GM10266 (cell line): ENCODE data around the gene MYO5C.

Experiments
- DNase-seq: peaks from one replicate; pipeline ENCODE4 v3.0.0; 2012; ENCODE audit errors: extremely low spot score
- TF ChIP-seq, protein P1 (sequence below): IDR thresholded peaks from 2 replicates; pipeline ENCODE4 v1.5.1; 2012; ENCODE audit warnings: mild to moderate bottlenecking, low read depth; ENCODE audit not compliant: control insufficient read depth, insufficient read depth; ENCODE audit errors: missing control alignments

MYO5C gene

DNA sequence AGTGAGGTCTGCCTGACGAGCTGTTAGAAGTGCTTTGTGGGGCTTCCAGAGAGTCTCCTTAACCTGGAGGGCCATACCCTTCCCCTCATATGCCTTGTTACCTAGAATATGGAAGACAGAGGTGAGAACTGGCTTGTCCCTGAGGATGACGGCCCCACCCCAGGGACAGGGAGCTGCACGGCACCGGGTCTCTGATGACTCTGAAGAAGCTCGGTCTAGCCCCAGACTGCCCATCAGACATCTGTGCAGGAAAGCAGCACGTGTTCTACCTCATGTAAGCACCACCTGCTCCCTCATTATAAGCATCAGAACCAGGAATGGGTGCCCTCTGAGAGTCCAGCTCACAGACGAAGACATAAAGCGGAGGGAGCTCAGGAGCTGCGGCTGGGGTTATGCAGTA, 18.0 kb downstream of the MYO5C start:
- no peak for DNase-seq
- TF ChIP-seq, protein P1, sequence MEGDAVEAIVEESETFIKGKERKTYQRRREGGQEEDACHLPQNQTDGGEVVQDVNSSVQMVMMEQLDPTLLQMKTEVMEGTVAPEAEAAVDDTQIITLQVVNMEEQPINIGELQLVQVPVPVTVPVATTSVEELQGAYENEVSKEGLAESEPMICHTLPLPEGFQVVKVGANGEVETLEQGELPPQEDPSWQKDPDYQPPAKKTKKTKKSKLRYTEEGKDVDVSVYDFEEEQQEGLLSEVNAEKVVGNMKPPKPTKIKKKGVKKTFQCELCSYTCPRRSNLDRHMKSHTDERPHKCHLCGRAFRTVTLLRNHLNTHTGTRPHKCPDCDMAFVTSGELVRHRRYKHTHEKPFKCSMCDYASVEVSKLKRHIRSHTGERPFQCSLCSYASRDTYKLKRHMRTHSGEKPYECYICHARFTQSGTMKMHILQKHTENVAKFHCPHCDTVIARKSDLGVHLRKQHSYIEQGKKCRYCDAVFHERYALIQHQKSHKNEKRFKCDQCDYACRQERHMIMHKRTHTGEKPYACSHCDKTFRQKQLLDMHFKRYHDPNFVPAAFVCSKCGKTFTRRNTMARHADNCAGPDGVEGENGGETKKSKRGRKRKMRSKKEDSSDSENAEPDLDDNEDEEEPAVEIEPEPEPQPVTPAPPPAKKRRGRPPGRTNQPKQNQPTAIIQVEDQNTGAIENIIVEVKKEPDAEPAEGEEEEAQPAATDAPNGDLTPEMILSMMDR, result no peak

DNA sequence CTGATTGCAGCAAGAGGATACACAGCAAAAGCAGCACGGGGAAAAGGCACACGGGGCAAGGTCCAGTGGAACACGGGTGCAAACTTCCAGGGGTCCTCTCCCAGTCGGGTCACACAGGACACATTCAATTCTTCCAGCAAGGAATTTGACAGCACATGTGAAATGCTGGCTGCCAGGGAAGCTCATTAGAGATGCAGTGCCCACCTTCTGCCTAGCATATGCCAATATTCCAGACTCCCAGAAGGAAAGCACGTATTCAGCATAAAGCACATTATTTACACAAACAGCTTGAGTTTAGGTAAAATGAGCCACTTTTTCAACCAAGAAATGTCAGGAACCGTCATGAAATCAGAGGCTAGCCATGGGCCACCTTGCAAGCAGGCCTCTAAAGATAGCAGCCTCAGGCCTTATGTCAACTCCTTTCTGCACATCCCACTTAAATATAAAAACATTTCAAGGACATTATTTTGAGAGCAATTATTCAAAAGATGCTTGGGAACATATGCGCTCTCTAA, 19.3 kb downstream of the MYO5C start:
- no peak for DNase-seq
- TF ChIP-seq, protein P1, result no peak

DNA sequence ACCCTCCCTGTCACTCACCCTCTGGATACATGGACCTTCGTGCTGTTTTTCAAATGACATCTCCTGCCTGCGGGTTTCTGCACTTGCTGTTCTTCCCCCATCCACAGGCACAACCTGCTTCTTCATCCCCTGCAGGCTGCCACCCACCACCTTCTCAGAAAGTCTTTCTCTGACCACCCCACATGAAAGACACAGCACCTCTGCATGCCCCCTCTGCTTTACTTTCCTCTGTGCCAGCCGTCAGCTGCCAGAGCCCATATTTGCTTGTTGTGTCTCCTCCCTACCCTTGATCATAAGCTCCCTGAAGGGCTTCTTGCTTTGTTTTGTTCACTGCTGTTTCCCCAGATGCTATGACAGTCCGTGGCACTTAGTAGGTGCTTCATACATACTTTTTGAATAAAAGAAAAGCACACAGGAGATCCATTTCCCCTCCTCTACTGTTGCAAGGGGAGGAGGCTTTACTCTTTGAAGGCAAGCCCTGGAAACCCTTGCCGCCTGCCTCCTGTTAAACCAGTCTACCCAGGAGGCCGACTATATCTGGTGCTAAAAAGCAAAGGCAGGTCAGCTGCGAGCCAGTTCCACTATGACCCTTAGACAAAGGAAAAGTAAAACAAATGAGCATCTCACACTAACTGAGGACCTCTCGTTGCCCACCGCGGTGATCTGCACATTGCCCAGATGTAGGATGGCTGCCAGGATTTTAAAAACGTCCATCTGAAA, 31.9 kb downstream of the MYO5C start:
- TF ChIP-seq, protein P1, result no peak
- no peak for DNase-seq

DNA sequence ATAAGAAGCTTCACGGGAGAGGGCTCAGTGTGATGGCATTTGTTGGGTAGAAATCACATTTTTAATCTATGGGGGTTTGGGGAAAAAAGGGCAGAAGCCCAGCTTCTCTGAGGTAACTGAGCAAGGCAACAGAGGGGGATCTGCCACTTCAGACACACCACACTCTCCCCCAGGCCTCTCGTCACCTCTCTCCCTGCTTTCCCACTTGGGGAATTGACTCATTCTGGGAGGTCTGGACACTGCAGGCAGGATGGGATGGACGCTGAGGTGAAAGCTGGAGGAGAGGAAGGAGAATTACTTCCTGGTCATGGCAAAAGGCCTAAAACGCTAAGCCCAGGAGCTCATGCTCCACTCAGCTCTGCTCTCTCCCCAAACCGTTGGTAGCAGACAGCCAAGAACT, 33.2 kb downstream of the MYO5C start:
- TF ChIP-seq, protein P1, result no peak
- no peak for DNase-seq

DNA sequence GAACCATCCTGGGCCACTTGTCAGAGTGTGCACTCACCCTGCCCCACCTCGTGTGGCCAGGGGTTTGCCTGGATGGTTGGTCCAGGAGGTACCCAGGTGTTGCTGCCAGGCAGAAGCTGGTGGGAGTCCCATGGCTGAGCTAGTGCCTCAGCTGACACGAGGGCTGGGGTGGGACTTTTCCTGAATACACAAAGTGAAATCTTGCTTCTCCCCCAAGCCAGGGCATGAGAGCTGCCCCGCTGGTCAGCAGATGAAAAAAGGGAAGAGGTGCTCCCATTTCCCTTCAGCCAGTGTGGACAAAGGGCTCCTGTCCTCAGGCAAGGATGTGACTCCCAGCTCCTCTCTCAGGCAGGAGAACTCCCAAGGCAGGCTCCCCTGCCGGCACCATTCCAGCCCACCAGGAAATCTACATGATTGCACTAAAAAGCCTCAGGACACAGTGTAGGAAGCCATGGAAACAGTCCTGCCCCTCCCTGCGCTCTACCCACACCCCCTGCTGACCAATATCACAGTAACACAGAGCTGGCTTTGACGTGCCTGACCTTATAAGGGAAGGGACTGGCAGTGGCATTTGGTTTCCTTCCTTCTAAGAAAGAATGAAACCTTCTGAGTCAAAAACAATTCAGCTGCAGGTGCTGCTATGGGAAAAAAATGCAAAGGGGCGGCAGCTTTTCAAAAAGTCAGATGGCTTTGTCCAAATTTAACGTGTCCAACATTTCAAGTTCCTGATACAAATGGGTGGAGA, 33.9 kb downstream of the MYO5C start:
- TF ChIP-seq, protein P1, result no peak
- DNase-seq, result peak; percentile 80

DNA sequence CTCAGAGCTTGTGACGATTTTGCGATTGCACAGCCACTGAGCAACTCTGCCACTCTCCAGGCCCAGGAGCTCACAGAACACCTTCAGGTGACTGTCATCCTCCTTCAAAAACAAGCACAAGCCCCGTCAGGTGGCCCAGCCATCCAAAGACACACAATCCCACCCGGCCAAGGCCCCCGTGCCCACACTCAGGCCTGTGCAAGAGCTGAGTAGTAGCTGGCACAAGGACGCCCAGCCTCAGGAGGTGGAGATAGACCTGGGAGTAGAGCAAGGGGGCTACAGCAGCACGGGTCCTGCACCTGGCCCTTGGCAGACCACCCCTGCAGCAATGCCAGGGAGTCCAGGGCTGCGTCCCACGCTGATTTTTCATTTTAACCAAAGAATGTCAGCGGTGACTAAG, 34.6 kb downstream of the MYO5C start:
- TF ChIP-seq, protein P1, result no peak
- no peak for DNase-seq

DNA sequence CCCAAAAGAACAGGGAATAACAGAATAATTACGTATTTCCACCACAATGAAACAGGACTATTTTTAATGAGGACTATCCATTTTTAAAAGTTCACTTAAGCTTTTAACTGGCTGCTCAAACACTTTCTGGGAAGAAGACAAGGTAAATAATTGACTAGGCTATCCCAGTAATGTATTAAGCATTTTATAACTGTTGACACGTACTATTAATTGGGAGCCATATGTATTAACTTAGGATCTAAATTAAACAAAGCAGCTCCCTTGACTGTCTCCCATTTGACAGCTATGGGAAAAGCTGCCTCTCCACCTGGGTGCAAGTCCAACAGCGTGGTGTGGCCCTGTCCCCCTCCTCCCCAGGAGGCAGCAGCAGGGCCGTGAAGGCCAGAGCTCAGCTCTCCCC, 36.1 kb downstream of the MYO5C start:
- DNase-seq, result no peak
- TF ChIP-seq, protein P1, result no peak
